ENCODE data around the gene NACC1.

Gene NACC1

GRCh38 chr19:13089139-13089856 lies 28.8 kb upstream of the NACC1 start:
- no peak for DNase-seq

- DNase-seq = no peak
Measured at GRCh38 chr19:13089857-13090507, 28.1 kb upstream of the NACC1 start.

DNA sequence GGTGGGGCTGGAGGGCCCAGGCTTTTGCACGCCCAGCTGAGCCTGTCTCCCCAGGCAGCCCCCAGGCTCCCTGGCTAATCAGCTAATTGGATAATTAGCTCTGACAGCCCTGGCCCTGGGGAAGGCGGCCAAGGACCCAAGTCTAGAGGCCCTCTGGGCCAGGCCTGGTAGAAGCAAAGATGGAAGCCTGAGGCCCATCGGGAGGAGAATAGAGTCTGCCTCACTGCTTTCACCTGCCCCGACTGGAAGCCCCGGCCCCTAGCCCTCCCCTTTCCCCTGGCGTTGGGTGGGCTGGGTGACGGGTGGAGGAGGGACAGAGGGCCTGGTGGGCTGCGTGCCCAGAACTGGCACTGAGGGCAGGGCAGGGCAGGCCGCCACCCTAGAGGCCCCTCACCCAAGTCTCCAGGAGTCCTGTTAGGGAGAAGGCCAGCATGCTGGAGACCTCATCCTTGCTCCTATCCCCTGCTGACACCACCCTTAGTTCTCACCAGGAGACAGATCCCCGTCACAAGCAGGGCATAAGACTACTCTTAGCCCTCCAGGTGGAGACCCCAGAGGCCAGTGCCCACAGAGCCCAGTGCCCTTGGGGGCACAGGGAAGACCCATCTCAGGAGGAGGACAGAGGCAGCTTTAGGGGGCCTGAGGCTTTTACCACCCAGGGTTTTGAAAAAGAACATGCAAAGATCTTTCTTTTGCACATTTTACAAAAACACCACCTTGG lies 27.4 kb upstream of the NACC1 start:
- no peak for DNase-seq

DNA sequence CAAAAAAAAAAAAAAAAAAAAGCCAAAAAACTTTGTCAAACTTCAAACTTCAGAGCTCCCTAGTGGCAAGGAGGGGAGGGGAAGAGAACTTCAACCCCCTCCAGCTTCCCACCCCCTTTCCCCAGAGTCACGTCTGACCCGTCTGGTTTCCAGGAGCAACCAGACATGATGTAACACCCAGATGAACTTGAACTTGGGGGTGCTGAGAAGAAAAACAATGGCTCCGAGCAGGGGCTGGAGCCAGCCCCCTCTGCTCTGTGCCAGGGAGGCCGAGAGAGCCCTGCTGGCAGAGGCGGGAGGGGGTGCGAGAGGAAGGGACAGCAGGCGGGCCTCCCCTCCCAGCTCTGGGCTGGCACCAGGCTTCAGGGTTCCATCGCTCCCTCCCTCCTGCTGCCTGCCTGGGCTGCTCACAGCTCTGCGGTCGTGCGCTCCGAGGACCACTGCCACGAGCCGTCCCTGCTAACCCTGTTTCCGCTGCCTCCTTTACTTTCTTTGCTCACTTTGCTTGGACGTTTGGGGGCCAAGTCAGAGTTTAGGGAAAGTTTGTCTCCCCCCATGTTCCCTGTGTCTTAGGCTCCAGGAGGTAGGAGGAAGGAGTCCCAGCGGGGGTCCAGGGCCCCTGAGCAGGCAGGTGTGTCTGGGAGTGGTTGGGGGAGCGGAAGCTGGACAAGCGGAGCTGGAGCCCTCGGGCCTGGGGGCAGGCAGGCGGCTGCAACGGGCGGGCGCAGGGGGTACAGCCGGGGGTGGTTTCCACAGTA lies 26.5 kb upstream of the NACC1 start:
- no peak for DNase-seq

DNA sequence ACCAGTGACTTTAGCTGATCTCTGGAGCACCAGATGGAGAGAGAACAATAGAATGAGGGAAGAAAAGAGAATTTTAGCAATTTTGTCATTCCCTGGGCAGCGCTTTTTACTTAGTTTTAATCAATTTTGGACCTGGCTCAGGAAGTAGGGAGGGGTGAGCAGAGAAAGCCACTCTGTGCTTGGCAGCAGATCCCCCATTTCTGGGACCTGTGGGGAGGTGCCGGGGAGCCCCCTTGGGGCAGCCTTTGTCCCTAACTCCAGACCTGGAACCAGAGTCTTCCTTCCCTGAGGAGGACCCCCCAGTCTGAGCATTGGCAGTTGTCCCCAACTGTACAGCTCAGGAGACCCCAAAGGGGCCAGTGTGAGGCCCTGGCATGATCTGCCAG lies 25.9 kb upstream of the NACC1 start:
- no peak for DNase-seq

GRCh38 chr19:13092606-13093235 lies 25.3 kb upstream of the NACC1 start:
- DNase-seq = no peak

GRCh38 chr19:13093407-13094105 lies 24.5 kb upstream of the NACC1 start:
- peak; percentile 72 for DNase-seq

DNA sequence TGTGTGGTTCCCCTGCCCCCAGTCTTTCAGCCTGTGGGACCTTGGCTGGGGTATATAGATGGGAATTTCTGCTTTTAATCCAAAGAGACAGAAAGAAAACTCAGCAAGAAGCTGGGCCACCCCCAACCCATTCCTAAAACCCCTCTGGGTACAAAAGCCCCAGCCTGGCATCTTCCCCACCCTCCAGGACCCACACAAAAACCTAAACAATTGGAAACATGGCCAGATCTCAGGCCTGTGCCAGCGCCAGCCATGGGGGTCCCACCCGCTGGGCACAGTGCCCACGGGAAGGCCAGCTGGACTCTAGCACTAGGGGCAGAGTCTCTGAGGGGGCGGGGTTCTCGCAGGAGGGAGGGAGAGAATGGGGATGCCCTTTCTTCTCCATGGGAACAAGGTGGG lies 24.0 kb upstream of the NACC1 start:
- no peak for DNase-seq

DNA sequence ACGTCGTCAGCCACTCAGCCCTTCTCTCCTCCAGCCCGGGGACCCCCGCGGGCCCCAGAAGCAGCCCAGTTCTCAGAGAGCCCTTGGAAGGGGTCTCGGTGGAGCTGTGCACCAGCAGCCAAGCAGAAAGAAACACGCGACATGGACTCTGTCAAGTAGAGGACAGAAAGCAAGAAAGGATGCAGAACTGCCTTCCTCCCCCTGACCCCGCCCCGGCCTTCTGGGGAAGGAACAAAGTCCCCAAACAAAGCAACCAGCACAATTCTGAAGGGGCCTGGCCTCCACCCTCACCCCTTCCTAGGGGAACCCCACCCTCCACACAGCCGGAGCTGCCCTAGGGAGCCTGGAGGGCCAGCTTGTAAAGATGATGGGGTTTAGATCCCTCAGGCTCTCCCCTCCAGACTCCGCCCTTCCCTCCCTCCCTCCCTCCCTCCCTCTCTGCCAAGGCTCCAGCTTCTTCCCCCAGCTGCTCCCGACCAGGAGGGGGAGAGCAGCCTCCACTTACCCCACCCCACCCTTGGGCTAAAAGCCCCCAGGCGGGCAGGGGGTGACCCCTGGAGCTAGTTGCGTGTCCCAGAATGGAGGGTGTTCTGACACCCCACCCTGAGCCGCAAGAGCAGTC lies 23.2 kb upstream of the NACC1 start:
- DNase-seq = no peak

DNA sequence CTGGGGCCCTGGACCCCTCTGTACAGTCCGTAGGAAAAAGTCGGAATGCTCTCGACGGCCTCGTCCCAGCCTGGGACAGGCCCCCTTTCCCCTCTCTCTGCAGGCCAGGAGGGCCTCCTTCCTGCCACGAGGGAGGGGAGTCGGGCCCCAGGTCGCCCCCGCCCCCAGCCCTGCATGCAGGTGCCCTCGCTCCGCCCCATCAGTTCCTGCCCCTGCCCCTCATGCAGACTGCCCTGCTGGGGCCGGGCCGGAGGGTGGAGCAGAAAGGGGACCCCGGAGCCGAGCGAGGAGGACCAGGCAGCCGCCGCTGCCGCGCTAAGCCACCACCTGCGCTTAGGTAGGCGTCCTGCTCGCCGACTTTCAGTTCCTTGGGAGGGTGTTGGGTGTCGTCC lies 22.7 kb upstream of the NACC1 start:
- DNase-seq = no peak

DNA sequence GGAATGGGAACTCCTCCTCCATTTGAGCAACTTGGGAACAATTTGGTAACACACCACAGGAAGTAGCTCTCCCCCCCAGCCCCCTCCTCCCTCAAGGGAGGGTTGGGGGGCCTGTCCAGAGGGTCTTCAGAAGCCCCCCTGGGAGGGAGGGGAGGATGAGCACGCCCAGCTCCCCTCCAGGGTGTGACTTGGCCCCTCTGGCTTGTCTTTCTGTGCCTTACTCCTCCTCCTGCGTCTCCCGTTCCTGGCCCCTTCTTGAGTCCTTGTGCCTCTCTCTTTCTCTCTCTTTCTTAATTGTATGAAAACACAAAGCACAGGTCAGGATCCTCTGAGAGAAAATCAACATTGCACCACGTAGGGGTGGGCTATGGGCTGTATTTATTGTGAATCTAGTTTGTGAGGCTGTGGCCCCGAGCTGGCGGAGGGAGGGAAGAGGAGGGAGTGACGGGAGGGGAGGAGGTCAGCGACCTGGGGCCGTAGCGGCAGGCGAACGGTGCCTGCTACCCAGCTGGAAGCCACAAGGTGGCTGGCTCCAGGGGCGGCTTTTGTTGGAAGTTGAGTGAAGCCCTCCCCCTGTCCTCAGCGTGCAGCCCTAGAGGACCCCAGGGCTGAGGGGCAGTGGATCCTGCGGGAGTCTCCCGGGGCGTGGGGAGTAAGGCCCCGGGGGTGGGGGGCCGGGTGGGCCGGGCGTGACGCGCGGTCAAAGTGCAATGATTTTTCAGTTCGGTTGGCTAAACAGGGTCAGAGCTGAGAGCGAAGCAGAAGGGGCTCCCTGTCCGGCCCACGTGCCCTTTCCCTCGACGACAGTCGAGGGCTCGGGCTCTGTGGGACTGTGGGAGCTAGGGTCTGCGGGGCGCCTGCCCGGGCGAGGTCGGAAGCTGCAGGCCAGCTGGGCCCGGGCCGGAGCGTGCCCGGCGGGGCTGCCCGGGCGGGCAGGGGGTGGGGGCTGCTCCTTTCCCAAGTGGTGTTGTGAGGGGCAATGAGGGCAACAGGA lies 21.8 kb upstream of the NACC1 start:
- DNase-seq = no peak

DNA sequence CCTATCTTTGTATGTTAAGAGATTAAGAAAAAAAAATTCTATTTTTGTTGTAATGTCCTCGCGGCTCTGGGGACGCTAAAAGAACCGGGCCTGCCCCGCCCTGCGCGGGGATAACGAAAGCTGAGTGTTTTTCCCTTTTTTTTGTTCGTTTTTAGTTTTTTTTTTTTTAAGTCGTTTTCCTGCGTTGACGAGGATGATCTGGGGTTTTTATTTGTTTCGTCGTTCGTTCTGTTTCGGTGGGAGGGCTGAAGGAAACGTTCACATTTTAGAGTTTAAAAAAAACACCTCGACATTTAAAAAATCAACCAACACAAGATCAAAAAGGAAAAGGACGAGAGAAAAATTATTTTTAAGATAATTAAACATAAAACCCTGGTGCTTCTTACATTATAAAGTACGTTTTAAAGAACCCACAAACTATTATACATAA lies 21.0 kb upstream of the NACC1 start:
- DNase-seq = no peak

DNA sequence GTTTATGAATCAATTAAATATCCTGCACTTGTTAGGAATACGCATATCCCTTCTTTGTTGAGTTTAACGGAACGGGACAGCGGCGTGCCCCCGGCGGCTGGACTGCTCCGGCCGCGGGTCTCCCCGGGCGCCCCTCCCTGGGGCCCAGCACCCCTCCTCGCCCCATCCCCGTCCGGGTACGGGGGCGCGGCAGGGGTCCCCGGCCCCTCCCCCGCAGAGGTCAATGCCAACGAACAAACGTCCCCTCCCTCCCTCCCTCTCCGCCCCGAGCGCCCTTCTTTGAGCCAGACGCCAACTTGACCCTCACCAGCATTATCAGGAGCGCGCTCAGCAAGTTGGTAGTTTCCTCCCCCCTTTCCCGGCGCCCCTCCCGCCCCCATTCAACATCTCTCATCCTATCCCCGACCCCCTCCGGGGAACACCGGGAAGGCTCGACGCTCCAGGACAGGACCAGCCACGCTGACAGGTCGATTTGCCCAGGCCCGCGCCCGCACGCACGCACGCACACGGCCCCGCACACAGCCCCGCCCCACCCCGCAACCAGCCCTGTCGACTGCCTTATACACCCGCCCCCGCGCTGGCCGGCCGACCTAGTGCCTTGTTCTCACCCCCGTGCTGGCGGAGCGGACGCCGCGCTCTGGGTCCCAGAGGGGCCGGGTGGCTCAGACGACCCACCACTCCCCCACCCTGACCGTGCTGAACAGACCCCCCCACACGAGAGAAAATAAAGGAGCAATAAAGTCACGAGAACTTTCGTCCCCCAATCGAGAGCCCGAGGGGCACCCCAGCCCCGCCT lies 20.4 kb upstream of the NACC1 start:
- no peak for DNase-seq

GRCh38 chr19:13098277-13099072 lies 19.6 kb upstream of the NACC1 start:
- no peak for DNase-seq

- peak; percentile 66 for DNase-seq
Measured at GRCh38 chr19:13099073-13099999, 18.7 kb upstream of the NACC1 start.

GRCh38 chr19:13100031-13100588 lies 18.0 kb upstream of the NACC1 start:
- DNase-seq = peak; percentile 35

Measured in activated CD4-positive, alpha-beta T cell treated with anti-CD3 and anti-CD28 coated beads for 1 hour (primary cell).